ENCODE results near the gene MMP24.

Gene MMP24

DNA sequence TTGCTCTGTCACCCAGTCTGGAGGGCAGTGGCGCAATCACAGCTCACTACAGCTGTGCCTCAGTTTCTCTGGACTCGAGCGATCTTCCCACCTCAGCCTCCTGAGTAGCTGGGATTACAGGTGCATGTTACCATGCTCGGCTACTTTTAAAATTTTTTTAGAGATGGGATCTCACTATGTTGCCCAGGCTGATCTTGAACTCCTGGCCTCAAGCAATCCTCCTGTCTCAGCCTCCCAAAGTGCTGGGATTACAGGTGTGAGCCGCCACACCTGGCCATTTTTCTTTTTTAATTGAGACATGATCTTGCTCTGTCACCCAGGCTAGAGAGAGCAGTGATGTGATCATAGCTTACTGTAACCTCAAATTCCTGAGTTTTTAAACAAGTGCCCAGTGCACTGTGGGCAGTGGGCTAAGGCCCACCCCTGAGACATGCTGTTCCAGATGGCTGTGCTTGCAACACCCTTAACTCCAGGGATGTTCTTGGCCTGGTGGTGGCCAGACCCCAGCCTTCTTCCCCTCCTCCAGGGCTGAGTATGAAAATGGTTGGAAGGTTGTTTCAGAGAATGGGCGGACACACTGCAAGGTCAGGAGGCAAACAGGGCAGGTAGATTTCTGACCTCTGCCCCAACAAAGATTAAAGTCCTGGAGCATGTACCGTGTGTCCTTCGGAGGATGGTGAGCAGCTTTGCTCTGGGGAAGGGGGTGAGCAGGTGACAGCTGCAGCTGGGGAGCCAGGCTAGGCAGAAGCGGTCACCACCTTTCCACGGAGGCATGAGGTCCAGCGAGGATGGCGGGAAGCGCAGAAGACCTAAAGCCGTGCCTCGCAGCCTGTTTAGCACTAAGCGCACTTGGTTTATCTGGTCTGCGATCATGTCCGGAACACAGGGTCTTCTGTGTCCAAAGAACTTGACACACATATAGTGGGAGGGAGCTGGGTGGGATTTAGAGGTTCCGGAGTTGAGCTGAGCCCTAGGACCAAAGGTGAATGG is 67.1 kb downstream of the MMP24 start:
- TF ChIP-seq GATA1 (IDR thresholded peaks at IDR 0.05; ENCODE audit: low read depth, low read length) (no peak), POLR2A (IDR thresholded peaks at IDR 0.05; ENCODE audit: low read length) (no peak)
- DNase-seq: no peak

DNA sequence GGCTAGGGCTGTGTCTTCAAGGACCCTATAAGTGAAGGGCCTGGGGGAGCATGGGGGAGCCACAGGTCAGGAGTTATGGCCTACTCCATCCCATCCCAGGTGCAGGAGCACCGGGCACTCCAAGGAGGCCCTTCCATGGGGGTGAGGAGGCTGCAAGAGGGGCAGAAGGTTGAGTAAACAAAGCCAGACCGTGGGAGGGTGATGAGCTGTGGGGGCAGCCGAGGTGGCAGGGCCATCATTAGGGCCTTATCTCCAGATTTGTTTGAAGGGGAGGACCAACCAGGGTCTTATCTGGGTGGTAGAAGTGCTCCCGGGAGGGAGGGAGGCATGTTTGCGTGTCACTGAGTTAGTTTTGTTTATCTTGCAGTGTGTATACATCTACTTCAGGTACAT is 67.8 kb downstream of the MMP24 start:
- TF ChIP-seq GATA1 (IDR thresholded peaks at IDR 0.05; ENCODE audit: low read depth, low read length) (no peak), POLR2A (IDR thresholded peaks at IDR 0.05; ENCODE audit: low read length) (no peak)
- DNase-seq: no peak

DNA sequence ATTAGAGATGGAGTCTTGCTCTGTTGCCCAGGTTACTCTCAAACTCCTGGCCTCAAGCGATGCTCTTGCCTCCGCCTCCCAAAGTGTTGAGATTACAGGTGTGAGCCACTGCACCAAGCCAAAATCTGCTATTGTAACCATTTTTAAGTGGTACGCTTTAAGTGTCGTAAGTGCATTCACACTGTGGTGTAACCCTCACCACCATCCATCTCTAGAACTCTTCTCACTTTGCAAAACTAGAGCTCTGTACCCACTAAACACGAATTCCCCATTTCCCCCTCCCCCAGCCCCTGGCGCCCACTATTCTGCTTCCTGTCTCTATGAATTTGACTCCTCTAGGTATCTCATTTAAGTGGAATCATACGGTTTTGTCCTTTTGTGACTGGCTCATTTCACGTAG is 68.6 kb downstream of the MMP24 start:
- TF ChIP-seq POLR2A (IDR thresholded peaks at IDR 0.05; ENCODE audit: low read length) (no peak), GATA1 (IDR thresholded peaks at IDR 0.05; ENCODE audit: low read depth, low read length) (no peak)
- DNase-seq: no peak

DNA sequence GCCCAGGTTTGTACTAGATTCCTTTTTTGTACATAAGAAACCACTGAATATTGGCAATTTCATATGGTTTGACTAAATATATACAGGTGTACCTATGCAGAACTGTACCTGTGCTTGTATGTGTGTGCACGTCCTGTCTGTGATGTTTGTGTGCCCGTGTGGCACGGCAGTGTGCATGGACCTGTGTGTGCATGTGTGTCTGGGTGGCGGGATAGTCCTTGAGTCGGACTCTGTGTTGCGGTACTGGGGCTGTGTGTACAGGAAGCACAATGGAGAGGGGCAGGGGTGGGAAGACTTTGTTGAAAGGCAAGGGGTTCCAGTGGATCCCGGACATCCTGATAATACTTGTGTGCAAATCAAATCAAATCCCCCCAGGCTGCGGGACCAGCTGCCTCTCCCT is 69.2 kb downstream of the MMP24 start:
- DNase-seq: no peak
- TF ChIP-seq POLR2A (IDR thresholded peaks at IDR 0.05; ENCODE audit: low read length): no peak
- TF ChIP-seq GATA1 (IDR thresholded peaks at IDR 0.05; ENCODE audit: low read depth, low read length): no peak

DNA sequence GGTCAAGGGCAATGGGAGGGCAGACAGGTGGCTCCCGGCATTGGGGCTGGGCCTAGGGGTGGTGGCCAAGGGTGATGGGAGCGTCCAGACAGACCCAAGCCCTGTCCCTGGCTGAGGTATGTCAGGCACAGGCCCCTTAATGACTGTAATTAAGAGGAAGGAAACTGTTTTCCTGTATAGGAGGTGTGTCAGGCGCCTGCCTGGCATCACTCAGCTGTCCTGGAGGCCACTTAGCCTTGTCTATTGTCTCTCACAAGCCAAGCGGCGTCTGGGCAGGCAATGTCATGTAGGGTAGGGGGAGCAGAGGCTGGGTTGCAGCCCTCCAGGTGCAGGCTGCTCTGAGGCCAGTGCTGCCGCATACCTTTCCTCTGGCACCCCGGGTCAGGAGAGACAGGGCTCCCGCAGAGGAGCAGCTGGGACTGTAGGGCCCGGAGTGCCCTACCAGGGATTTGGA is 69.6 kb downstream of the MMP24 start:
- no peak for DNase-seq
- TF ChIP-seq POLR2A (IDR thresholded peaks at IDR 0.05; ENCODE audit: low read length) (no peak), GATA1 (IDR thresholded peaks at IDR 0.05; ENCODE audit: low read depth, low read length) (no peak)

DNA sequence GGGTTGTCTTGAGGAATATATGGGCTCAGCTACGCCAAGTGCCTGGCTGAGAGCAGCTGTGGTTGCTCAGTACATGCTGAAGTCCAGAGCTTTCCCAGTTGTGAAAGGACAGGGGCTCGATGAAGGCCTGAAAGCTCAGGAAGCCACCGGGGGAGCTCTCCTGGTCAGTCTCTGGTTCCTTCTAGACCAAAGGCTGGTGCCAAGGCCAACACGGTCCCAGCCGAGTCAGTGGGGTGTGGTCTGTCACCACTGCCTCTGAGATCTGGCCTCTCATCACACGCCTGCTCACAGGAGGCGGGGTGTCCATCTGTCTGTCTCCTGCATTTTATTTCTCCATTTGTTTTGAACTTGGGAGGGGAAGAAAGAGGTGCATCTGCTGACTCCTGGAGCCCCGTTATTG is 70.7 kb downstream of the MMP24 start:
- TF ChIP-seq GATA1 (IDR thresholded peaks at IDR 0.05; ENCODE audit: low read depth, low read length): no peak
- no peak for TF ChIP-seq POLR2A (IDR thresholded peaks at IDR 0.05; ENCODE audit: low read length)
- peak; percentile 33 to 44 for DNase-seq

DNA sequence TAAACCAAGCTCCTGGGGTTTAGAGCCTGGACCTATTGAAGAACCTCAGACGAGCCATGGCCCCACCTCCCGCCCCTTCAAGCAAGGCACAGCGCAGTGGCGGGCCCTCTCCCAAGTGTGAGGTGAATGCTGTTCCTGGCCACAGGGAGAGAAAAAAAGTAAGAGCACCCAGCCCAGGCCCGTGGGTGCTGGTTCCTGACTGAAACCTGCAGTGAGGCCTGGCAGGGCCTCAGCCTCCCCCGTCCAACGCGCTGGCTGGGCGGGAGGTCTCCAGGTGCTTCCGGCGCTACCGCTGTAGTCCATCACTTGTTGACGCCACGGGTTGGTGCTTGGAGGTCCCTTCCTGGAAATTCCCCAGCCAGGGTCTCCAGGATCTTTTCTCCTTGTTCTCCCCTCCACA is 71.2 kb downstream of the MMP24 start:
- DNase-seq: no peak
- TF ChIP-seq GATA1 (IDR thresholded peaks at IDR 0.05; ENCODE audit: low read depth, low read length) (no peak), POLR2A (IDR thresholded peaks at IDR 0.05; ENCODE audit: low read length) (no peak)

DNA sequence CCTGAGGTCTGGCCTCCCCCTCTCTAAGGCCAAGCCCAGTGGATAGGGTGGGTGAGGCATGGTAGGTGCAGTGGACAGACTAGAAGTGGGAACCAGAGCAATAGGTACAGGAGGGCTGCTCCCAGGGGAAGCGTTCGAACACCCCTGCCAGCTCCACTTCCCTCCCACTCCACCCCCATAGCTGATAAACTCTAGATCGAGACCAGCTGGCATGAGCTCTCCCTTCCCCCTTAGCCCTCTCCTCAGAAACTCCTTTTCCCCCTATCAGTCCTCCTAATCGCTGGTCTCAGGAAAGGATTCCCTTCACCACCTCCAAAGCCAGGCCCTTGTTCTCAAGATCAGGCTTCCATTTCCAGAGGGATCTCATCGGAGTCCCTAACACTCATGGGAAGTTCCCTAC is 71.8 kb downstream of the MMP24 start:
- TF ChIP-seq POLR2A (IDR thresholded peaks at IDR 0.05; ENCODE audit: low read length) (no peak), GATA1 (IDR thresholded peaks at IDR 0.05; ENCODE audit: low read depth, low read length) (no peak)
- DNase-seq: no peak

DNA sequence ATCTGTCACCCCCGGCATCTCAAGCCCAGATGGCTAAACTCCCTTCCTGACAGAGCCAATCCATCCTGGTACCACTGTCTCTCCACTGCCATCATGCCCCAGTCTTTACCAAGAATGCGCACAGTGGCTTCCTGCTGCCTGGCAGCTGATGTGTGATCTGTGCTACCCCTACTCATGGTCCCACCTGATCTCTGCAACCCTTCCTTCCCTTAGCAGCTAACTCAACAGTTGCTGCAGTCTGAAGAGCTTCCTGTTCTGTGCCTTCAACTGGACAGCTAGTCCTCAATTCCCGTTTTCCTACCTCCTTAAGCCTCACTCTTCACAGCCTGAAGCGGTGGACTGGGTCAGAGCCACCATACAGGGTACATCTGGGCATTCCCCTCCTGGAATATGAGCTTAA is 73.3 kb downstream of the MMP24 start:
- TF ChIP-seq GATA1 (IDR thresholded peaks at IDR 0.05; ENCODE audit: low read depth, low read length): no peak
- TF ChIP-seq POLR2A (IDR thresholded peaks at IDR 0.05; ENCODE audit: low read length): no peak
- DNase-seq: no peak

DNA sequence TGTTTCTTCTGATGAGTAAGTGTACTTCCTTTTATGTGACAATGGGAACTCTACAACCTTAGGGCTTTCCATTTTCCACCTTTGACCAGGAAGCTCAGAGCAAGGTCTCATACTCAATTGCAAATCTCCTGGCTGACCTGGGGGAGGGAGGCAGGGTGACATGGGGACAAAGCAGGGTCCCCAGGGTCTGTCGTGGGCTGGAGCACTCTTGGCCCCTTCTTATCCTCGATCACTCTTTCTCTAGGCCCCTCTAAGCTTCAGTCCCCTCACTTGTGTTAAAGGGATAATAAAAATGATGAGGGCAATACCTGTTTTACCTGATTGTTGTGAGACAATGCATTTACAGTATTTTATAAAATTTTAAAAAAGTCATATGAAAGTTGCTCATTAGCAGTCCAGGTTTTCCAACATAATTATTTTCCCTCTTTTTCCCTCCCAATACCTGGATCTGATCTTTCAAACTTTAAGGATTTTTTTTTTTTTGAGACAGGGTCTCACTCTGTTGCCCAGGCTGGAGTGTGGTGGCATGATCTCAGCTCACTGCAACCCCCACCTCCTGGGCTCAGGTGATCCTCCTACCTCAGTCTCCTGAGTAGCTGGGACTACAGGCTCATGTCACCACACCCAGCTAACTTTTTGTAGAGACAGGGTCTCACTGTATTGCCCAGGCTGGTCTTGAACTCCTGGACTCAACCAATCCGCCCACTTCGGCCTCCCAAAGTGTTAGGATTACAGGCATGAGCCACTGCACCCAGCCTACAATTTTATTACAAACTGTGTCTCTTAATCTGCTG is 74.2 kb downstream of the MMP24 start:
- DNase-seq: no peak
- TF ChIP-seq GATA1 (IDR thresholded peaks at IDR 0.05; ENCODE audit: low read depth, low read length) (no peak), POLR2A (IDR thresholded peaks at IDR 0.05; ENCODE audit: low read length) (no peak)

DNA sequence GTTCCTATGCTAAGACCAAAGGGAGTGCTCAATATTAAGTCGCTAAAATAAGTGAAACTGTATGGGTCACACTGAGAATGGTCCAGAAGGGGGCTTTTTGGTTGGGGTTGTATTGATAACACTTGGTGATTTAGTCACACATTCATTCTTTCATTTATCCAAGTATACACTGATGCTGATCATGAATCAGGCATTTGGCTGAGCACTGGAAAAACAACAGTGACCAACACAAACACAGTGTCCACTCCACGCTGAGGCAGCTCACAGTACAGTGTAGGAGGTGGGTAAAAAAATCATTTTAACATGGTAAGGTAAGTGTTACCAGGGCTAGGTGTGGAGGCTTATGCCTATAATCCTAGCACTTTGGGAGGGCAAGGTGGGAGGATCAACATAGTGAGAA is 74.9 kb downstream of the MMP24 start:
- no peak for TF ChIP-seq GATA1 (IDR thresholded peaks at IDR 0.05; ENCODE audit: low read depth, low read length)
- no peak for TF ChIP-seq POLR2A (IDR thresholded peaks at IDR 0.05; ENCODE audit: low read length)
- DNase-seq: no peak

DNA sequence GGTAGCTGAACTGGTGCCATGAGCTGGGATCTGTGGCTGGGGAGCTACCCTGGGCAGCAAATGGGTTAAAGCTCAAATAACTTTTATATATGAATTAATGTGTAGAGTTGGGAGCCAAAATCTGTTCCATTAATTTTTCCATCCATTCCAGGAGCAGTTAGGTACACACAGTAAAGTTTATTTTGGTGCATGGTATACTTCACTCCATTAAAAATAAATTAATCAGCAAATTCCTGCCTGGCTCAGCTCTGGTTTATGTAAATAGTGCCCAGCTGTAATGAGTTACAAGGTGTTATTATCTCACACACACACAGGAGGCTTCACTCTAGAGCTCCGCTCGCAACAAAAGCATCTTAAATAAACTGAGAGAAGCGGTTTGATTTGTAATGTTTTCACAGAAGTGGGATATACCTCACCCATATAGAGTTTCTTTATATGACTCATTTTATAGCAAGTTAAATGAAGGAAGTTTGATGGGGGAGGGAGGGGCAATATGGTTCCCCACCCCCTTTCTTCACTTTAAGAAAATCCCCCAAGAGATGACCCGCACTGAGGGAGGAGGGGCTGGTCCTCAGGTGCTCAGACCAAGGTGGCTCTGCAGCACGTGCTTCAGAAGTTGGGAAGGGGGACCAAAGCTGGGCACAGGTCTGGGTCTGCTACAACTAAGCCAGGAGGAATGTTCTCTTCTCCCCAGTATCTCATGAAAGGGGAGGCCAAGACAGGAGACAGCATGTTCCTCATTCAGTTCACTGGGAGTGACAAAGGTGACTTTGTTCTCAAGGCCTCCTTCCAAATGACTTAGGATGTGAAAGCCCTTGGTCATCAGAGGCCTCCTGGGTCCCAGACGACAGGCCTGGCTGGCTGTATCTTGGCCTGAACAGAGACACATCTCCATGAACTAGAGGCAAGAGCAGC is 76.2 kb downstream of the MMP24 start:
- DNase-seq: no peak
- TF ChIP-seq POLR2A (IDR thresholded peaks at IDR 0.05; ENCODE audit: low read length) (no peak), GATA1 (IDR thresholded peaks at IDR 0.05; ENCODE audit: low read depth, low read length) (no peak)

DNA sequence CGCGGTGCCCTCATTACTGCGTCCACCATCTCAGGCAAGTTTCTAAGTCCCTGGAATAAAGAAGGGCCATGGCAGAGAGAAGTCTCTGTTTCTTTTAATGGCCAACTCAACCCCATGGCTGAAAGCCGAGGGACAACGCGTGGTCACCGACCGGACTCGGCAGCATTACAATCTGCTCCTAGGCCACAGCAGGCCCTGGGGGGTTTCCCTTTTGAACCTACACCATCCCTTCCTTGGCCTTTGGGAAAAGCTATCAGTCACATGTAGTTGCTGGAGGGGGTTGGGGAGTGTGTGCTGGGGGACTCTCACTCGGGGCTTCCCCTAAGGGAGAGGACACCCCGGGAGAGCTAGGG is 76.9 kb downstream of the MMP24 start:
- DNase-seq: no peak
- no peak for TF ChIP-seq GATA1 (IDR thresholded peaks at IDR 0.05; ENCODE audit: low read depth, low read length)
- no peak for TF ChIP-seq POLR2A (IDR thresholded peaks at IDR 0.05; ENCODE audit: low read length)
